ENCODE measurements around the gene CREB3L1. TPM values are rescaled to one million over a fixed set of nuclear protein-coding genes. Genes with fewer than 3 reads are reported as not detected.
A peak's percentile ranks its signal among the peaks of the same experiment; 100 is the strongest.
"Not testable (repeated sequence)": the region's sequence is repeated elsewhere in the genome, so short reads cannot be mapped to it uniquely, and the experiment has no call there.

CREB3L1 gene
- total RNA-seq, 1 donor from 2014 or later: under 0.01 TPM

GRCh38 chr11:46248289-46249102 lies 29.0 kb upstream of the CREB3L1 start:
- no peak for DNase-seq (ENCODE audit: low read depth in 2 of 2)

- DNase-seq (ENCODE audit: low read depth in 2 of 2): no peak
Observed at GRCh38 chr11:46249103-46249937, 28.1 kb upstream of the CREB3L1 start.

GRCh38 chr11:46249938-46250744 lies 27.3 kb upstream of the CREB3L1 start:
- DNase-seq (ENCODE audit: low read depth in 2 of 2): no peak

GRCh38 chr11:46250745-46251052 lies 26.8 kb upstream of the CREB3L1 start:
- no peak for DNase-seq (ENCODE audit: low read depth in 2 of 2)

GRCh38 chr11:46251954-46252353 lies 25.5 kb upstream of the CREB3L1 start:
- peak in 1 of 2 donors; percentile 12 for DNase-seq (ENCODE audit: low read depth in 2 of 2)

GRCh38 chr11:46252373-46252914 lies 25.0 kb upstream of the CREB3L1 start:
- no peak for DNase-seq (ENCODE audit: low read depth in 2 of 2)

- no peak for DNase-seq (ENCODE audit: low read depth in 2 of 2)
Observed at GRCh38 chr11:46253258-46254132, 24.0 kb upstream of the CREB3L1 start.

- no peak for DNase-seq (ENCODE audit: low read depth in 2 of 2)
Observed at GRCh38 chr11:46254133-46254491, 23.4 kb upstream of the CREB3L1 start.

- DNase-seq (ENCODE audit: low read depth in 2 of 2): no peak
Observed at GRCh38 chr11:46256540-46257001, 20.9 kb upstream of the CREB3L1 start.

GRCh38 chr11:46259347-46259746 lies 18.1 kb upstream of the CREB3L1 start:
- DNase-seq (ENCODE audit: low read depth in 2 of 2): not testable (repeated sequence)

- no peak for DNase-seq (ENCODE audit: low read depth in 2 of 2)
Observed at GRCh38 chr11:46259971-46260560, 17.4 kb upstream of the CREB3L1 start.

- DNase-seq (ENCODE audit: low read depth in 2 of 2): no peak
Observed at GRCh38 chr11:46263120-46263519, 14.3 kb upstream of the CREB3L1 start.

- no peak for DNase-seq (ENCODE audit: low read depth in 2 of 2)
Observed at GRCh38 chr11:46264030-46264429, 13.4 kb upstream of the CREB3L1 start.

GRCh38 chr11:46264976-46265375 lies 12.5 kb upstream of the CREB3L1 start:
- no peak for DNase-seq (ENCODE audit: low read depth in 2 of 2)

- DNase-seq (ENCODE audit: low read depth in 2 of 2): no peak
Observed at GRCh38 chr11:46265764-46266163, 11.7 kb upstream of the CREB3L1 start.

GRCh38 chr11:46267930-46268329 lies 9.5 kb upstream of the CREB3L1 start:
- DNase-seq (ENCODE audit: low read depth in 2 of 2): no peak

GRCh38 chr11:46270684-46271083 lies 6.8 kb upstream of the CREB3L1 start:
- no peak for DNase-seq (ENCODE audit: low read depth in 2 of 2)

- no peak for DNase-seq (ENCODE audit: low read depth in 2 of 2)
Observed at GRCh38 chr11:46271407-46271806, 6.1 kb upstream of the CREB3L1 start.

GRCh38 chr11:46271875-46272815 lies 5.3 kb upstream of the CREB3L1 start:
- DNase-seq (ENCODE audit: low read depth in 2 of 2): no peak
